Parathyroid adenoma (tissue), 2 donors: ENCODE measurements around the gene DNAH12.
A peak's percentile ranks its signal among the peaks of the same experiment; 100 is the strongest.

Source experiments
- H2AFZ ChIP-seq: fragments of 300-600 bp; sonication (generic); one replicate; pipeline ENCODE4 v1.7.0; 2017; ENCODE audit warnings: antibody characterized with exemption, mild to moderate bottlenecking
- H3K27ac ChIP-seq: fragments of 300-600 bp; sonication (generic); one replicate; pipeline ENCODE4 v1.7.0; 2017
- H3K27me3 ChIP-seq: fragments of 300-600 bp; sonication (generic); one replicate; pipeline ENCODE4 v1.7.0; 2017; ENCODE audit warnings: low read length; ENCODE audit not compliant: control insufficient read depth, insufficient read depth
- H3K36me3 ChIP-seq: fragments of 300-600 bp; sonication (generic); one replicate; pipeline ENCODE4 v1.7.0; 2017; ENCODE audit warnings: low read length; ENCODE audit not compliant: control insufficient read depth, insufficient read depth
- H3K4me1 ChIP-seq: fragments of 300-600 bp; sonication (generic); one replicate; pipeline ENCODE4 v1.7.0; 2017; ENCODE audit warnings: control low read depth
- H3K4me2 ChIP-seq: fragments of 300-600 bp; sonication (generic); one replicate; pipeline ENCODE4 v1.7.0; 2017; ENCODE audit warnings: low read length
- H3K4me3 ChIP-seq: fragments of 300-600 bp; sonication (generic); one replicate; pipeline ENCODE4 v1.7.0; 2017; ENCODE audit warnings: low read depth, low read length
- H3K79me2 ChIP-seq: fragments of 300-600 bp; sonication (generic); one replicate; pipeline ENCODE4 v1.7.0; 2017; ENCODE audit warnings: control low read depth
- H3K9ac ChIP-seq: fragments of 300-600 bp; sonication (generic); one replicate; pipeline ENCODE4 v1.7.0; 2017; ENCODE audit warnings: mild to moderate bottlenecking
- H3K9me3 ChIP-seq: fragments of 300-600 bp; sonication (generic); one replicate; pipeline ENCODE4 v1.7.0; 2017; ENCODE audit warnings: low read length; ENCODE audit not compliant: control insufficient read depth
- CTCF ChIP-seq: fragments of 300-600 bp; sonication (generic); IDR thresholded peaks from one replicate; pipeline ENCODE4 v1.7.0; 2017; ENCODE audit warnings: antibody characterized with exemption, mild to moderate bottlenecking
- donor health status: primary hyperparathyroidism.

The DNAH12 gene

GRCh38 chr3:57572096-57572495 lies 28.0 kb upstream of the DNAH12 start:
- TF ChIP-seq CTCF, result no peak
- no peaks in the 10 kb centered on the region for H3K36me3 ChIP-seq
- H3K4me3 ChIP-seq, result no peak overlapping the region
- H3K9ac ChIP-seq, result no peak overlapping the region
- no peak overlapping the region for H3K27ac ChIP-seq
- no peaks in the 10 kb centered on the region for H3K9me3 ChIP-seq
- no peak overlapping the region for H3K4me2 ChIP-seq
- peaks cover 6% of the 10 kb centered on the region for H3K4me1 ChIP-seq
- peaks cover 7% of the 10 kb centered on the region for H3K79me2 ChIP-seq
- H2AFZ ChIP-seq, result no peak overlapping the region
- H3K27me3 ChIP-seq, result no peaks in the 10 kb centered on the region

DNA sequence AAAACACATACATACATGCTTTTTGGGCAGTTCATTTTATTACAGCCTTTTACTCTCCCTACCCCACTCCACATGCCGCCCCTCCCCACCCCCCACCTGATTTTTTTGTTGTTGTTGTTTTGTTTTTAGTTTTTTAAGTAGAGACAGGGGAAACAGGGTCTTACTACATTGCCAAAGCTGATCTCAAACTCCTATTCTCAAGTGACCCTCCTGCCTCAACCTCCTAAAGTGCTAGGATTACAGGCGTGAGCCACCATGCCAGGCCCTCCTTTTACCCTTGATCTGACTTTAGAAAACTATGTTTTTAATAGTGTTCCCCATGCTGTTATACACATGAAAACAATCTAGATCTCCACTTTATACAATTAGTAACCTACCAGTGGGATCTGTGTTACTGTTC lies 26.7 kb upstream of the DNAH12 start:
- H3K79me2 ChIP-seq, result peaks cover 7% of the 10 kb centered on the region
- no peak overlapping the region for H2AFZ ChIP-seq
- H3K4me2 ChIP-seq, result no peak overlapping the region
- H3K36me3 ChIP-seq, result no peaks in the 10 kb centered on the region
- no peaks in the 10 kb centered on the region for H3K4me1 ChIP-seq
- H3K27me3 ChIP-seq, result no peaks in the 10 kb centered on the region
- H3K9me3 ChIP-seq, result no peaks in the 10 kb centered on the region
- TF ChIP-seq CTCF, result no peak
- no peak overlapping the region for H3K4me3 ChIP-seq
- H3K27ac ChIP-seq, result no peak overlapping the region
- H3K9ac ChIP-seq, result no peak overlapping the region

- H3K4me2 ChIP-seq, result no peak overlapping the region
- H3K36me3 ChIP-seq, result no peaks in the 10 kb centered on the region
- H3K9me3 ChIP-seq, result no peaks in the 10 kb centered on the region
- H3K4me3 ChIP-seq, result no peak overlapping the region
- TF ChIP-seq CTCF, result no peak
- H3K79me2 ChIP-seq, result peaks cover 3% of the 10 kb centered on the region
- H3K9ac ChIP-seq, result no peak overlapping the region
- H3K27me3 ChIP-seq, result no peaks in the 10 kb centered on the region
- H3K27ac ChIP-seq, result no peak overlapping the region
- H3K4me1 ChIP-seq, result no peaks in the 10 kb centered on the region
- no peak overlapping the region for H2AFZ ChIP-seq
Measured at GRCh38 chr3:57569859-57570450, 25.8 kb upstream of the DNAH12 start.

DNA sequence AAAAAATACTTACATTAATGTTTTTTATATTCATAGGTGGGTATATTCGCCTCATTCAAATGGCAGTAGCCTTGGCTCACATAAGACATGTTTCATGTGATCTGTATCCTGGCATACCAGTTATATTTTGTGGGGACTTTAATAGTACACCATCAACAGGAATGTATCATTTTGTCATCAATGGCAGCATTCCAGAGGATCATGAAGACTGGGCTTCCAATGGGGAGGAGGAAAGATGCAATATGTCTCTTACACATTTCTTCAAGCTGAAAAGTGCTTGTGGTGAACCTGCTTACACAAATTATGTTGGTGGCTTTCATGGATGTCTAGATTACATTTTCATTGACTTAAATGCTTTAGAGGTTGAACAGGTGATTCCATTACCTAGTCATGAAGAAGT lies 15.4 kb upstream of the DNAH12 start:
- no peaks in the 10 kb centered on the region for H3K27me3 ChIP-seq
- H3K79me2 ChIP-seq, result peaks cover 22% of the 10 kb centered on the region
- no peak overlapping the region for H3K9ac ChIP-seq
- H3K9me3 ChIP-seq, result no peaks in the 10 kb centered on the region
- H3K4me1 ChIP-seq, result peaks cover 9% of the 10 kb centered on the region
- H3K4me3 ChIP-seq, result no peak overlapping the region
- no peaks in the 10 kb centered on the region for H3K36me3 ChIP-seq
- H3K27ac ChIP-seq, result no peak overlapping the region
- H3K4me2 ChIP-seq, result no peak overlapping the region
- no peak overlapping the region for H2AFZ ChIP-seq
- TF ChIP-seq CTCF, result no peak

DNA sequence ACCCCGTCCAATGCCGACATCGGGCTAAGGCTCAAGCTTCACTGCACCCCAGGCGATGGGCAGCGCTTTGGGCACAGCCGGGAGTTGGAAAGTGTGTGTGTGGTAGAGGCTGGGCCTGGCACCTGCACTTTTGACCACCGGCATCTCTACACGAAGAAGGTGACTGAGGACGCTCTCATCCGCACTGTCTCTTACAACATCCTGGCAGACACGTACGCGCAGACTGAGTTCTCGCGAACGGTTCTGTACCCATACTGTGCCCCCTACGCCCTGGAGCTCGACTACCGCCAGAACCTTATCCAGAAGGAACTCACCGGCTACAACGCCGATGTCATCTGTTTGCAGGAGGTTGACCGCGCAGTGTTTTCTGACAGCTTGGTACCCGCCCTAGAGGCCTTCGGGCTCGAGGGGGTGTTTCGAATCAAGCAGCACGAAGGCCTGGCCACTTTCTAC lies 13.0 kb upstream of the DNAH12 start:
- peak overlapping the region; percentile 91 for H3K4me3 ChIP-seq
- peak overlapping the region; percentile 93 for H2AFZ ChIP-seq
- H3K4me1 ChIP-seq, result peaks cover 9% of the 10 kb centered on the region
- no peaks in the 10 kb centered on the region for H3K9me3 ChIP-seq
- H3K27me3 ChIP-seq, result no peaks in the 10 kb centered on the region
- peaks cover 20% of the 10 kb centered on the region for H3K79me2 ChIP-seq
- peak overlapping the region; percentile 95 for H3K27ac ChIP-seq
- no peak for TF ChIP-seq CTCF
- peak overlapping the region; percentile 64 for H3K9ac ChIP-seq
- H3K4me2 ChIP-seq, result peak overlapping the region; percentile 79
- no peaks in the 10 kb centered on the region for H3K36me3 ChIP-seq
